ENCODE data around the gene B4GALNT4. TPM values are rescaled to one million over a fixed set of nuclear protein-coding genes. Genes with fewer than 3 reads are reported as not detected.

B4GALNT4 gene
- total and polyA plus RNA-seq, 2 of the 8 experiments (the other 6 are each of a cell fraction or from before 2014, with no cell fraction given), result 40.9 to 76.3 TPM

DNA sequence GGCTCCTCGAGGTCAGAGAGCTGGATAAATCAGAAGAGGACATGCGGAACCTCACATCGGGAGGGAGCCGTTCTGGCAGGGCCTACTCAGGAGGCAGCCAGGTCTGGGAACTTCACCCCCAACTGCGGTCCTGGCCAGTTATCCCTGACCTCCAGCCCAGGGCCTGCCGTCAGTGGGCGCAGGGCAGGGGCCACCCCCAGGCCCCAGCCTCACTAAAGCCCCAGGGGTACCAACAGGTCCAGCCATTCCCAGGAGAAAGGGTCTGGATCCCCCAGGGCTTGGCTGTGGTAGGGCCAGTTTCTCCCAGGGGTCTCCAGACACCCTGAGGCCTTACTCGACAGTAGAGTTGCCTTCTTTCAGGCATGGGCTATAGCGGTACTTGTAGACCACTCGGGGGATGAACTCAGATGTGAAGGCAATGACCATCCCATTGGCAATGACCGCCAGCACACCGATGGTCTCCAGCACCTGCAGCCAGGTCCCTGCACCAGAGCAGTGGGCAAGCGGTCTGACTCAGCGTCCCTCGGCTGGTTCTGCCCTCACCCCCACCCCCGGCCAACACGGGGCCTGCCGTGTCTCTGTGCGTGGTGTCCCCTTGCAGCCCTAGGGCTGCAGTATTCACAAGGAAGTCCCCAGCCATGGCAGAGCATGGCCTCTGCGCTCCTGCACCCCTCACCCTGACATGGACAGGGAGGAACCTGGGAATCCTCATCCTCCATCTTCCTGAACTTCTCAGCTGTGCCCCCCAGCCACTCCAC, 50.1 kb downstream of the B4GALNT4 start:
- H3K4me1 ChIP-seq (replicated peaks in 1 of 4; ENCODE audit: control insufficient read depth in 3 of 4, insufficient read depth in 4 of 4, low read length in 3 of 4), result peaks cover 0 to 24% (median 16%) of the 10 kb centered on the region in 4 experiments; a peak in 6 of 7 replicates
- H3K79me1 ChIP-seq (ENCODE audit: low read depth, low read length), result peaks cover 5% of the 10 kb centered on the region
- H4K5ac ChIP-seq (ENCODE audit: insufficient read length, low read depth, low read length), result no peak overlapping the region
- FAIRE-seq, result no peak
- H3K23ac ChIP-seq (ENCODE audit: insufficient read length), result no peak overlapping the region
- H2BK12ac ChIP-seq (ENCODE audit: low read depth, low read length), result no peak overlapping the region
- no peak overlapping the region for H2BK5ac ChIP-seq (ENCODE audit: low read depth, low read length)
- H2BK120ac ChIP-seq (replicated peaks; ENCODE audit: low read depth, low read length), result no peak overlapping the region
- H3K79me2 ChIP-seq (ENCODE audit: control insufficient read depth in 1 of 2, insufficient read depth in 2 of 2, low read length in 2 of 2), result peaks cover 0 to 12% of the 10 kb centered on the region in 2 experiments; a peak in 1 of 4 replicates
- H3K9me3 ChIP-seq (ENCODE audit: insufficient read depth in 2 of 2, low read depth in 1 of 2, low read length in 1 of 2), result no peaks in the 10 kb centered on the region
- H3K14ac ChIP-seq (ENCODE audit: insufficient read length), result no peak overlapping the region
- H3K56ac ChIP-seq (replicated peaks; ENCODE audit: insufficient read length, low read depth, low read length), result no peak overlapping the region
- peaks cover 0 to 13% (median 4%) of the 10 kb centered on the region in 4 experiments; a peak in 5 of 7 replicates for H3K27me3 ChIP-seq (replicated peaks in 1 of 4; ENCODE audit: control insufficient read depth in 3 of 4, extremely low read depth in 1 of 4, insufficient read depth in 3 of 4, low read length in 3 of 4)
- no peak overlapping the region for H3K27ac ChIP-seq (ENCODE audit: low read depth, low read length)
- ChIA-PET POLR2A (ENCODE audit: partially characterized antibody) (interaction anchor here (0.6 to 5.5 kb wide), 2 partner anchors 14 to 458 kb away, joined by 3 to 41 read pairs; no protein-coding TSS in a partner anchor), CTCF (ENCODE audit: partially characterized antibody) (interaction anchor here (1.2 kb wide), 1 partner anchor 30 kb away, joined by 4 read pairs; no protein-coding TSS in a partner anchor)
- no peak overlapping the region for H2AFZ ChIP-seq (ENCODE audit: low read length)
- no peak overlapping the region for H2BK20ac ChIP-seq (ENCODE audit: low read length)
- H2BK15ac ChIP-seq (ENCODE audit: low read length), result 0 out of 2 replicates have a peak overlapping the region, but pooled peaks have one; percentile 61
- peak overlapping the region; percentile 75; the same call in 1 of the 2 replicates for H2AK5ac ChIP-seq (ENCODE audit: low read depth, low read length)
- H3K23me2 ChIP-seq (ENCODE audit: low read depth, low read length), result peaks cover 9% of the 10 kb centered on the region; the same call in 1 of the 2 replicates
- H3K4me2 ChIP-seq (ENCODE audit: insufficient read depth in 1 of 2, low read depth in 2 of 2, low read length in 2 of 2), result no peak overlapping the region
- peaks cover 3 to 5% of the 10 kb centered on the region in 2 experiments for H4K20me1 ChIP-seq (replicated peaks in 1 of 2; ENCODE audit: control insufficient read depth in 1 of 2, insufficient read depth in 2 of 2, low read length in 2 of 2)
- 90% methylated on average over 20 of the region's 20 CpGs; no CpG with 5 or more reads in 1 of the 2 experiments for WGBS, 2 experiments (ENCODE audit: extremely low coverage in 1 of 2, insufficient coverage in 1 of 2, insufficient read length in 1 of 2, insufficient replicate concordance in 2 of 2, low coverage in 1 of 2, low lambda C conversion rate in 2 of 2, missing lambda C conversion rate in 1 of 2)
- no peak overlapping the region for H3K4ac ChIP-seq (replicated peaks; ENCODE audit: insufficient read length, low read depth, low read length)
- H3K4me3 ChIP-seq (ENCODE audit: extremely low read depth in 1 of 4, insufficient read depth in 2 of 4, low read depth in 3 of 4, low read length in 4 of 4), result no peak overlapping the region
- H3K9ac ChIP-seq (replicated peaks in 1 of 4; ENCODE audit: extremely low read depth in 1 of 4, low read depth in 3 of 4, low read length in 3 of 4), result no peak overlapping the region
- H4K8ac ChIP-seq (ENCODE audit: extremely low read depth, insufficient read depth, low read length), result no peak overlapping the region
- H4K91ac ChIP-seq (replicated peaks; ENCODE audit: insufficient read length, low read length), result no peak overlapping the region
- DNase-seq (ENCODE audit: low read depth in 1 of 2, low spot score in 2 of 2), result peak in 1 of 2 experiments; percentile 44
- no peaks in the 10 kb centered on the region; a peak in 1 of 8 replicates for H3K36me3 ChIP-seq (ENCODE audit: control insufficient read depth in 2 of 4, insufficient read depth in 4 of 4, low read length in 3 of 4)
- no peak overlapping the region for H3K18ac ChIP-seq (ENCODE audit: extremely low read depth, low read length)
- no peak for TF ChIP-seq SRF (IDR thresholded peaks at IDR 0.05; ENCODE audit: low read depth, low read length)
- TF ChIP-seq JUND (IDR thresholded peaks at IDR 0.05; ENCODE audit: low read length), result no peak
- no peak for TF ChIP-seq RBBP5 (IDR thresholded peaks at IDR 0.05; ENCODE audit: borderline replicate concordance, low read depth, low read length)
- TF ChIP-seq BRCA1 (IDR thresholded peaks at IDR 0.05; ENCODE audit: low read depth, low read length), result no peak
- TF ChIP-seq RNF2 (IDR thresholded peaks at IDR 0.05; ENCODE audit: borderline replicate concordance, low read depth, low read length, missing control alignments, poor library complexity, severe bottlenecking), result no peak
- TF ChIP-seq EGR1 (IDR thresholded peaks at IDR 0.05; ENCODE audit: borderline replicate concordance, low read depth, low read length), result no peak
- TF ChIP-seq BCL11A (IDR thresholded peaks at IDR 0.05; ENCODE audit: low read depth in 2 of 2, low read length in 2 of 2), result no peak
- TF ChIP-seq MAFK (IDR thresholded peaks at IDR 0.05; ENCODE audit: low read depth, low read length), result no peak
- no peak for TF ChIP-seq RAD21 (IDR thresholded peaks at IDR 0.05 in 1 of 2, conservative IDR thresholded peaks at IDR 0.05 in 1 of 2; ENCODE audit: low read depth in 2 of 2, low read length in 2 of 2)
- TF ChIP-seq NRF1 (IDR thresholded peaks at IDR 0.05; ENCODE audit: low read depth, low read length), result no peak

Data from H1 (cell line).